GM18858 (cell line): ENCODE measurements around the gene CDK18.
"Not testable (repeated sequence)": the region's sequence is repeated elsewhere in the genome, so short reads cannot be mapped to it uniquely, and the experiment has no call there.

Experiments
- ATAC-seq: cut with Tn5 transposase; IDR thresholded peaks from one replicate; pipeline ENCODE4 v1.9.1; 2021; ENCODE audit not compliant: unreplicated experiment

CDK18 gene

GRCh38 chr1:205480349-205480985, 24.0 kb upstream of the CDK18 start:
- ATAC-seq, result no peak

GRCh38 chr1:205481218-205481617, 23.3 kb upstream of the CDK18 start:
- no peak for ATAC-seq

- no peak for ATAC-seq
These were observed 22.8 kb upstream of the CDK18 start for GRCh38 chr1:205481629-205482151.

GRCh38 chr1:205482587-205482986, 21.9 kb upstream of the CDK18 start:
- not testable (repeated sequence) for ATAC-seq

GRCh38 chr1:205483372-205483771, 21.1 kb upstream of the CDK18 start:
- no peak for ATAC-seq

GRCh38 chr1:205484985-205485967, 19.2 kb upstream of the CDK18 start:
- ATAC-seq, result no peak

GRCh38 chr1:205486258-205486657, 18.2 kb upstream of the CDK18 start:
- ATAC-seq, result no peak

- no peak for ATAC-seq
These were observed 16.3 kb upstream of the CDK18 start for GRCh38 chr1:205488074-205488723.

GRCh38 chr1:205491794-205492193, 12.7 kb upstream of the CDK18 start:
- no peak for ATAC-seq

- ATAC-seq, result no peak
These were observed 12.2 kb upstream of the CDK18 start for GRCh38 chr1:205492201-205492667.

GRCh38 chr1:205492774-205493173, 11.7 kb upstream of the CDK18 start:
- no peak for ATAC-seq

GRCh38 chr1:205493241-205494085, 11.0 kb upstream of the CDK18 start:
- no peak for ATAC-seq

- ATAC-seq, result no peak
These were observed 10.4 kb upstream of the CDK18 start for GRCh38 chr1:205494115-205494514.

- ATAC-seq, result no peak
These were observed 9.1 kb upstream of the CDK18 start for GRCh38 chr1:205495237-205495823.

GRCh38 chr1:205496661-205497060, 7.8 kb upstream of the CDK18 start:
- ATAC-seq, result no peak

- no peak for ATAC-seq
These were observed 7.1 kb upstream of the CDK18 start for GRCh38 chr1:205497351-205497750.

GRCh38 chr1:205499789-205500188, 4.7 kb upstream of the CDK18 start:
- no peak for ATAC-seq

GRCh38 chr1:205500240-205501233, 3.9 kb upstream of the CDK18 start:
- no peak for ATAC-seq
